ENCODE measurements around the gene H1-8. TPM values are rescaled to one million over a fixed set of nuclear protein-coding genes. Genes with fewer than 3 reads are reported as not detected.

Gene H1-8
- total and polyA plus RNA-seq, 9 donors: 0.27 TPM; not detected in 8

- WGBS, 3 donors: 88 to 90% (median 90%) methylated on average over 15 of the region's 15 CpGs
- no peaks in the 10 kb centered on the region for H3K27me3 ChIP-seq
- TF ChIP-seq POLR2A (IDR thresholded peaks at IDR 0.05) (no peak), EP300 (IDR thresholded peaks at IDR 0.05) (no peak), CTCF (IDR thresholded peaks at IDR 0.05) (no peak)
- no peaks in the 10 kb centered on the region for H3K9me3 ChIP-seq
- H3K36me3 ChIP-seq: no peaks in the 10 kb centered on the region
- intact Hi-C loops (cut with DNase I): no loop called here
- no peak overlapping the region for H3K4me3 ChIP-seq
- no peaks in the 10 kb centered on the region for H3K4me1 ChIP-seq (ENCODE audit: insufficient read depth)
- DNase-seq: no peak
- H3K27ac ChIP-seq: no peak overlapping the region
Measured at GRCh38 chr3:129519896-129520715, 22.9 kb upstream of the H1-8 start.

- Histone ChIP-seq H3K27ac (no peak overlapping the region), H3K4me1 (ENCODE audit: insufficient read depth) (no peaks in the 10 kb centered on the region), H3K4me3 (no peak overlapping the region), H3K27me3 (no peaks in the 10 kb centered on the region), H3K9me3 (no peaks in the 10 kb centered on the region), H3K36me3 (no peaks in the 10 kb centered on the region)
- 67 to 75% (median 74%) methylated on average over 4 of the region's 4 CpGs for WGBS, 3 donors
- TF ChIP-seq EP300 (IDR thresholded peaks at IDR 0.05) (no peak), POLR2A (IDR thresholded peaks at IDR 0.05) (no peak), CTCF (IDR thresholded peaks at IDR 0.05) (no peak)
- intact Hi-C loops (cut with DNase I): no loop called here
- no peak for DNase-seq
Measured at GRCh38 chr3:129520960-129521359, 22.0 kb upstream of the H1-8 start.

GRCh38 chr3:129521611-129522010 is 21.4 kb upstream of the H1-8 start:
- H3K4me3 ChIP-seq: no peak overlapping the region
- WGBS, 3 donors: 64 to 72% (median 70%) methylated on average over 8 of the region's 8 CpGs
- H3K36me3 ChIP-seq: no peaks in the 10 kb centered on the region
- DNase-seq: no peak
- no peaks in the 10 kb centered on the region for H3K4me1 ChIP-seq (ENCODE audit: insufficient read depth)
- H3K27me3 ChIP-seq: no peaks in the 10 kb centered on the region
- no peak overlapping the region for H3K27ac ChIP-seq
- H3K9me3 ChIP-seq: no peaks in the 10 kb centered on the region
- intact Hi-C loops (cut with DNase I): no loop called here
- no peak for TF ChIP-seq POLR2A (IDR thresholded peaks at IDR 0.05)
- no peak for TF ChIP-seq CTCF (IDR thresholded peaks at IDR 0.05)
- TF ChIP-seq EP300 (IDR thresholded peaks at IDR 0.05): no peak

GRCh38 chr3:129522953-129523352 is 20.0 kb upstream of the H1-8 start:
- DNase-seq: no peak
- Histone ChIP-seq H3K9me3 (no peaks in the 10 kb centered on the region), H3K27me3 (no peaks in the 10 kb centered on the region), H3K36me3 (no peaks in the 10 kb centered on the region), H3K4me3 (no peak overlapping the region), H3K27ac (no peak overlapping the region), H3K4me1 (ENCODE audit: insufficient read depth) (no peaks in the 10 kb centered on the region)
- intact Hi-C loops (cut with DNase I): no loop called here
- WGBS, 3 donors: 87 to 94% (median 90%) methylated on average over 5 of the region's 5 CpGs
- TF ChIP-seq EP300 (IDR thresholded peaks at IDR 0.05): no peak
- TF ChIP-seq POLR2A (IDR thresholded peaks at IDR 0.05): no peak
- no peak for TF ChIP-seq CTCF (IDR thresholded peaks at IDR 0.05)
